ENCODE data around the gene KLK2. TPM values are rescaled to one million over a fixed set of nuclear protein-coding genes. Genes with fewer than 3 reads are reported as not detected.

The KLK2 gene
- total RNA-seq, 1 donor from 2014 or later: not detected

DNA sequence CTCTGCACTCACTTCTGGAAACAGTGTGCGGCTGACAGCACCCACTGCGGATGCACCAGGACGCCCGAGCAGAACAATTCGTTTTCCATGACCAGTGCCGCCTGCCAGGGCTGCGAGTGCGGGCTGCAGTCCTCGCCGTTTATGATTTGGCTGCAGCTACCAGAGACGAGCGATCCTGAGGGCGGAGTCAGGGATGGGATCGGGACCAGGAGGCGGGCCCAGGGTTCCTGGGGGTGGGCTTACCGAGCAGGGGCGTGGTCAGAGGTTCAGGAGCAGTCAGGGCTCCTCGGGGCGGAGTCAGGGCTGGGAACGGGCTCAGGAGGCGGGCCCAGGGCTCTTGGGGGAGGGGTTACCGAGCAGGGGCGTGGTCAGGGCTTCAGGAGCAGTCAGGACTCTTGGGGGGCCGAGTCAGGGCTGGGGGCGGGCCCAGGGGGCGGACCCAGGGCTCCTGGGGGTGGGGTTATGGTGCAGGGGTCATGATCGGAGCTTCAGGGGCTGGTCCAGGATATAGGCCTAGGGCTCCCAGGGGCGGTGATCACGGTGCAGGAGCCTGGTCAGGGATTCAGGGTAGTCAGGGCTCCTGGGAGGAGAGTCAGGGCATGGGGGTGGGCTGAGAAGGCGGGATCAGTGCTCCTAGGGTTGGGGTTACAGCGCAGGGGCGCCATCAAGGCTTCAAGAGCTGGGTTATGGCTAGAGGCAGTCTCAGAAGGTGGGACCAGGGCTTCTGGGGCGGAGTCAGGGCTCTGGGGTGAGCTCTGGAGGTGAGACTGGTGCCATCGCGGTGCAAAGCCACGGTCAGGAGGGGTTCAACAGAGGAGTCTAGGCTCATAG is 36.2 kb downstream of the KLK2 start:
- no peaks in the 10 kb centered on the region for H3K9me3 Mint-ChIP-seq (ENCODE audit: low read depth)
- peaks cover 4% of the 10 kb centered on the region for H3K4me1 Mint-ChIP-seq (ENCODE audit: low read depth)
- TF ChIP-seq, protein P1, sequence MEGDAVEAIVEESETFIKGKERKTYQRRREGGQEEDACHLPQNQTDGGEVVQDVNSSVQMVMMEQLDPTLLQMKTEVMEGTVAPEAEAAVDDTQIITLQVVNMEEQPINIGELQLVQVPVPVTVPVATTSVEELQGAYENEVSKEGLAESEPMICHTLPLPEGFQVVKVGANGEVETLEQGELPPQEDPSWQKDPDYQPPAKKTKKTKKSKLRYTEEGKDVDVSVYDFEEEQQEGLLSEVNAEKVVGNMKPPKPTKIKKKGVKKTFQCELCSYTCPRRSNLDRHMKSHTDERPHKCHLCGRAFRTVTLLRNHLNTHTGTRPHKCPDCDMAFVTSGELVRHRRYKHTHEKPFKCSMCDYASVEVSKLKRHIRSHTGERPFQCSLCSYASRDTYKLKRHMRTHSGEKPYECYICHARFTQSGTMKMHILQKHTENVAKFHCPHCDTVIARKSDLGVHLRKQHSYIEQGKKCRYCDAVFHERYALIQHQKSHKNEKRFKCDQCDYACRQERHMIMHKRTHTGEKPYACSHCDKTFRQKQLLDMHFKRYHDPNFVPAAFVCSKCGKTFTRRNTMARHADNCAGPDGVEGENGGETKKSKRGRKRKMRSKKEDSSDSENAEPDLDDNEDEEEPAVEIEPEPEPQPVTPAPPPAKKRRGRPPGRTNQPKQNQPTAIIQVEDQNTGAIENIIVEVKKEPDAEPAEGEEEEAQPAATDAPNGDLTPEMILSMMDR (IDR thresholded peaks at IDR 0.05): no peak
- no peaks in the 10 kb centered on the region for H3K36me3 Mint-ChIP-seq (ENCODE audit: low read depth)
- DNase-seq (ENCODE audit: low spot score): no peak
- no peak overlapping the region for H3K4me3 Mint-ChIP-seq (ENCODE audit: unreplicated experiment)
- H3K27ac Mint-ChIP-seq (ENCODE audit: unreplicated experiment): no peak overlapping the region
- peaks cover 53% of the 10 kb centered on the region for H3K27me3 Mint-ChIP-seq (ENCODE audit: low read depth)

DNA sequence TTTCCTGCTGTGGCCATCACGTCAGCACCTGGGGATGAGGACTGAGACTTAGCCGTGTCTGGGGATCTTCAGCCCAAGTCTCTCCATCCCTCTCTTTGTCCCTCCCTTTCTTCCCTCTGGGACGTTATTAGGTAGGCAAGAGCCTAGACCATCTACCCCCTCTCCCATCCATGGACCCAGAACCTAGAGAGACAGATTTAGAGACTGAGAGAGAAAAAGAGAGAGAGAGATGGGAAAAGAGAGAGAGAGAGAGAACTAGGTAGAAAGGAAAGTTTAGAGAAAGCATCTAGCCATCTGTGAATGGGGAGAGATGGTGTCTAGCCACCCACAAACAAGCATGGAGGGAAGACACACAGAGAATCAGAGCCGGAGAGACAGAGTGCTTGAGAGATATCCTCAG is 37.5 kb downstream of the KLK2 start:
- Mint-ChIP-seq H3K27me3 (ENCODE audit: low read depth) (peaks cover 53% of the 10 kb centered on the region), H3K4me1 (ENCODE audit: low read depth) (peaks cover 4% of the 10 kb centered on the region), H3K4me3 (ENCODE audit: unreplicated experiment) (no peak overlapping the region), H3K9me3 (ENCODE audit: low read depth) (no peaks in the 10 kb centered on the region), H3K27ac (ENCODE audit: unreplicated experiment) (no peak overlapping the region), H3K36me3 (ENCODE audit: low read depth) (no peaks in the 10 kb centered on the region)
- no peak for DNase-seq (ENCODE audit: low spot score)
- TF ChIP-seq, protein P1 (IDR thresholded peaks at IDR 0.05): no peak

DNA sequence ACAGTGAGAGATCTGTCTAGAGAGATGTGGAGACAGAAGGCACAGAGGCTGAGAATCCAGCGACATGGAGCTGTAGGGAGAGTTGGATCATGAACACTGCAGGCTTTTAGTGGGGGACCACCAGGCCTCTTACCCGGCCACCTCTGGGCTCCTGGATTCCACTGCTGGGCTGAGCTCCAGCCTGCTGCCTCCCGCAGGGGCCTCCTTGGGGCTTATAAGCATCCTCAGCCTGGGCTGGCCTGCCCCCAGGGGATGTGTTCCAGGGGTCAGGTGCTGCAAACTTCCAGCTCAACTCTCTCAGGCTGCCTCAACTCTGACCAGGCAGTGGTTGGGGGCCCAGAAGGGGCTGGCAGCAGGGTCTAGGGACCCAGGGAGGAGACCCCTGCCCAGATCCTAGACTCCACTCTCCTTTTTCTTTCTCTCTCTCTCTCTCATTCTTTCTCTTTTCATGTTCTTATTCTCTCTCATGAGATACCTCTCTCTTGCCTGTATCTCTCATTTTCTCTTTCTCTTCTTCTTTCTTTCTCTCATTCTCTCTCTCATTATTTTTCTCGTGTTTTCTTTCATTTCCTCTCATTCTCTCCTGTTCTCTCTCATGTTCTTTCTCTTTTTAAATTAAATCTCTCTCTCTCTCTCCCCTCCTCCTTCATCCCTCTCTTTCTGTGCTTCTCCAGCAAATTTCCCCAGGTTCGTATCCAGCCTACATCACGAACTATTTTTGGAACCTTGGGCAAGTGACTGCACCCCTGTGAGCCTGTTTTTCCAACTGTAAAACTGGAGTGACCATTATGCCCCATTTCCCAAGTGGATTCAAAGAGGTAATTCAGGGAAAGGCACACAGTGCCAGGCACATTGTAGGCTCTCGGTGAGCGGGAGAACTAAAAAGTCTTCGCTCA is 38.2 kb downstream of the KLK2 start, which contains the start of gene KLK4:
KLK4 (minus strand) TSS at position 190 of the 896 bp plus-strand sequence. CDS start 657 bp downstream, outside the sequence.
- no peak within 1 kb of the TSS for H3K4me3 Mint-ChIP-seq (ENCODE audit: unreplicated experiment)
- TF ChIP-seq, protein P1 (IDR thresholded peaks at IDR 0.05): no peak

DNA sequence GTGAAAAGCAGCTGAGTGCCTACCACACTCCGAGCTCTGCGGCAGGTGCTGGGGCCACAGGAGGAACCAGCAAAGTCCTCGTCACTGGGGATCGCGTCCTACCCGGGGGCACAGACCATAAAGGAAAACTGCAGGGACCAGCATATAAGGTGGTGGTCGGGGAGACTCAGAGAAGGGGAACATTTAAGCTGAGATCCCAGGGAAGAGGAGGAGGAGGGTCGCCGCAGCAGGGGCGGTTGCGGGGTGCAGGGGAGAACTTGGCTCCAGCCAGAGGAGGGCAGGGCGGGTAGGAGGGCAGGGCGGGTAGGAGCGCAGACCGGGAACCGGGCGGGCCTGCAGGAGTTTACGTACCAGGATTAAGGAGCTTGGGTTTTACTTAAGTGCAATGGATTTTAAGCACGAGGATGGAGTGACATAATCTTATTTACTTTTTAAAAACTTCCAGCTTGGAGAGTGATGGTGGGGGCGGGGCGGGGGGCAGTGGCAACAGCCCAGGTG is 38.9 kb downstream of the KLK2 start:
- Mint-ChIP-seq H3K4me3 (ENCODE audit: unreplicated experiment) (no peak overlapping the region), H3K36me3 (ENCODE audit: low read depth) (no peaks in the 10 kb centered on the region), H3K9me3 (ENCODE audit: low read depth) (no peaks in the 10 kb centered on the region), H3K27me3 (ENCODE audit: low read depth) (peaks cover 51% of the 10 kb centered on the region), H3K4me1 (ENCODE audit: low read depth) (peaks cover 4% of the 10 kb centered on the region), H3K27ac (ENCODE audit: unreplicated experiment) (no peak overlapping the region)
- DNase-seq (ENCODE audit: low spot score): no peak
- TF ChIP-seq, protein P1 (IDR thresholded peaks at IDR 0.05): no peak

More for the DNA sequence above, 38.2 kb downstream of the KLK2 start, which contains the start of gene KLK4:
- DNase-seq (ENCODE audit: low spot score): no peak
- peaks cover 51% of the 10 kb centered on the region for H3K27me3 Mint-ChIP-seq (ENCODE audit: low read depth)
- no peaks in the 10 kb centered on the region for H3K36me3 Mint-ChIP-seq (ENCODE audit: low read depth)
- peaks cover 4% of the 10 kb centered on the region for H3K4me1 Mint-ChIP-seq (ENCODE audit: low read depth)
- no peak within 1 kb of the TSS for H3K27ac Mint-ChIP-seq (ENCODE audit: unreplicated experiment)
- no peaks in the 10 kb centered on the region for H3K9me3 Mint-ChIP-seq (ENCODE audit: low read depth)

Data from chondrocyte (in vitro differentiated cells).